DOHH2 (cell line): ENCODE data around the gene ZBTB47.

ENCODE experiments used
- H3F3A ChIP-seq: fragments of 200-600 bp; sonication (generic), shearing (Covaris generic); 2 replicates; pipeline ENCODE4 v1.6.0; 2016; ENCODE audit warnings: antibody characterized with exemption, mild to moderate bottlenecking; ENCODE audit not compliant: control insufficient read depth, insufficient read depth
- H3K27ac ChIP-seq: fragments of 200-600 bp; sonication (generic); 2 replicates; pipeline ENCODE4 v1.5.1; 2014; ENCODE audit warnings: low read depth, mild to moderate bottlenecking, low read length, moderate library complexity
- H3K27me3 ChIP-seq: fragments of 200-600 bp; sonication (generic); 2 replicates; pipeline ENCODE4 v1.6.1; 2014; ENCODE audit warnings: mild to moderate bottlenecking, low read length, mixed read lengths; ENCODE audit not compliant: control insufficient read depth
- H3K36me3 ChIP-seq: fragments of 200-600 bp; sonication (generic); 2 replicates; pipeline ENCODE4 v1.6.1; 2014; ENCODE audit warnings: mild to moderate bottlenecking, low read length, moderate library complexity, mixed read lengths; ENCODE audit not compliant: control insufficient read depth
- H3K4me1 ChIP-seq: fragments of 200-600 bp; sonication (generic); 2 replicates; pipeline ENCODE4 v1.6.1; 2014; ENCODE audit warnings: mild to moderate bottlenecking, low read length, mixed read lengths; ENCODE audit not compliant: control insufficient read depth
- H3K4me2 ChIP-seq: fragments of 200-600 bp; sonication (generic); 2 replicates; pipeline ENCODE4 v1.6.0; 2014; ENCODE audit warnings: mild to moderate bottlenecking, low read length, moderate library complexity
- H3K4me3 ChIP-seq: fragments of 200-600 bp; sonication (generic); 2 replicates; pipeline ENCODE4 v1.5.1; 2014; ENCODE audit warnings: mild to moderate bottlenecking, low read length, mixed read lengths
- H3K79me2 ChIP-seq: fragments of 200-600 bp; sonication (generic); 2 replicates; pipeline ENCODE4 v1.6.1; 2014; ENCODE audit warnings: mild to moderate bottlenecking, low read length, mixed read lengths; ENCODE audit not compliant: control insufficient read depth
- H3K9me2 ChIP-seq: fragments of 200-600 bp; sonication (generic); replicated peaks from 2 replicates; pipeline ENCODE4 v1.6.1; 2014; ENCODE audit warnings: mild to moderate bottlenecking, low read length, mixed read lengths; ENCODE audit not compliant: control insufficient read depth
- H3K9me3 ChIP-seq: fragments of 200-600 bp; sonication (generic); 2 replicates; pipeline ENCODE4 v1.6.1; 2014; ENCODE audit warnings: antibody characterized with exemption, low read length, mixed read lengths; ENCODE audit not compliant: control insufficient read depth, insufficient read depth
- H4K20me1 ChIP-seq: fragments of 200-600 bp; sonication (generic); 2 replicates; pipeline ENCODE4 v1.6.0; 2014; ENCODE audit warnings: low read depth, mild to moderate bottlenecking, antibody characterized with exemption, low read length, moderate library complexity; ENCODE audit not compliant: control insufficient read depth, insufficient read depth
- CTCF ChIP-seq: fragments of 200-600 bp; sonication (generic); IDR thresholded peaks from one replicate; pipeline ENCODE4 v1.5.1; 2014; ENCODE audit warnings: antibody characterized with exemption, mild to moderate bottlenecking, low read depth, low read length; ENCODE audit not compliant: poor library complexity, severe bottlenecking
- EZH2phosphoT487 ChIP-seq: fragments of 200-600 bp; sonication (generic); IDR thresholded peaks from 2 replicates; pipeline ENCODE4 v1.6.1; 2017; ENCODE audit warnings: borderline replicate concordance, mild to moderate bottlenecking, antibody characterized with exemption, low read length, moderate library complexity, mixed read lengths

The ZBTB47 gene

GRCh38 chr3:42653560-42654330, at the start of gene ZBTB47:
Gene ZBTB47 (plus strand): TSS chr3:42653697. CDS start chr3:42658356, 4,659 bp downstream.
- H3K27ac ChIP-seq: no peak within 1 kb of the TSS
- H3F3A ChIP-seq: peaks cover under 1% of the 10 kb centered on the region; the same call in 1 of the 2 replicates
- H3K4me3 ChIP-seq: peak within 1 kb of the TSS; percentile 28; the same call in 1 of the 2 replicates
- H3K9me3 ChIP-seq: no peaks in the 10 kb centered on the region
- no peaks in the 10 kb centered on the region for H4K20me1 ChIP-seq
- no peaks in the 10 kb centered on the region for H3K79me2 ChIP-seq
- H3K36me3 ChIP-seq: peaks cover 5% of the 10 kb centered on the region
- H3K27me3 ChIP-seq: peaks cover 15% of the 10 kb centered on the region
- TF ChIP-seq EZH2phosphoT487 (no peak), CTCF (no peak)
- no peaks in the 10 kb centered on the region for H3K9me2 ChIP-seq
- peak within 1 kb of the TSS; percentile 46 for H3K4me2 ChIP-seq
- H3K4me1 ChIP-seq: peaks cover 13% of the 10 kb centered on the region

GRCh38 chr3:42605546-42606173, 47.8 kb upstream of the ZBTB47 start:
- Histone ChIP-seq H4K20me1 (peaks cover 15% of the 10 kb centered on the region), H3K9me2 (no peaks in the 10 kb centered on the region), H3K4me3 (no peak overlapping the region), H3K9me3 (no peaks in the 10 kb centered on the region), H3K79me2 (peaks cover 99% of the 10 kb centered on the region), H3F3A (peaks cover 9% of the 10 kb centered on the region), H3K27me3 (no peaks in the 10 kb centered on the region), H3K36me3 (peaks cover 81% of the 10 kb centered on the region), H3K4me1 (peaks cover 61% of the 10 kb centered on the region), H3K4me2 (peak overlapping the region; percentile 31), H3K27ac (no peak overlapping the region)
- TF ChIP-seq CTCF: no peak
- no peak for TF ChIP-seq EZH2phosphoT487

- Histone ChIP-seq H3K4me3 (no peak overlapping the region), H3K4me2 (no peak overlapping the region), H4K20me1 (peaks cover 13% of the 10 kb centered on the region), H3K9me2 (no peaks in the 10 kb centered on the region), H3K4me1 (peaks cover 73% of the 10 kb centered on the region), H3K27ac (no peak overlapping the region), H3K9me3 (no peaks in the 10 kb centered on the region), H3K79me2 (peaks cover 100% of the 10 kb centered on the region), H3K36me3 (peaks cover 76% of the 10 kb centered on the region), H3F3A (peaks cover 18% of the 10 kb centered on the region), H3K27me3 (no peaks in the 10 kb centered on the region)
- TF ChIP-seq EZH2phosphoT487 (no peak), CTCF (no peak)
Observed at GRCh38 chr3:42608581-42608980, 44.9 kb upstream of the ZBTB47 start.
